ENCODE data around the gene RAG1.
"Not testable (repeated sequence)": the region's sequence is repeated elsewhere in the genome, so short reads cannot be mapped to it uniquely, and the experiment has no call there.

Gene RAG1

DNA sequence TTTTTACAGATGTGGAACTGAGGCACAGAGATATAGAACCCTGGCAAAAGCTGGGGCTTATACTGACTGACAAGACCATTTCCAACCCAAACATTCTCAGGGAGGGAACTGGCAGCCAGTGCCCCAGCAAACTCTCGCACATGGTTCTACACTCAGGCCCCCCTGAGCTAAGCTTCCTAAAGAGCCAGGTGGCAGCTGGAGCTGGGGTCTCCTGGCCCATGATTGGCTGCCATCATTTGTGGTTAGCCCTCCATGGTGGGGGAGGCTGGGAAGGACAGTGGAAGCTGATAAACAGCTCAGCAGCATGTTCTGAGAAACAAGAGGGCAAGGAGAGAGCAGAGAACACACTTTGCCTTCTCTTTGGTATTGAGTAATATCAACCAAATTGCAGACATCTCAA is at the start of gene RAG1:
RAG1 (plus strand) TSS at position 314 of the 400 bp plus-strand sequence. CDS start 5,298 bp downstream, outside the sequence.
- DNase-seq: no peak

DNA sequence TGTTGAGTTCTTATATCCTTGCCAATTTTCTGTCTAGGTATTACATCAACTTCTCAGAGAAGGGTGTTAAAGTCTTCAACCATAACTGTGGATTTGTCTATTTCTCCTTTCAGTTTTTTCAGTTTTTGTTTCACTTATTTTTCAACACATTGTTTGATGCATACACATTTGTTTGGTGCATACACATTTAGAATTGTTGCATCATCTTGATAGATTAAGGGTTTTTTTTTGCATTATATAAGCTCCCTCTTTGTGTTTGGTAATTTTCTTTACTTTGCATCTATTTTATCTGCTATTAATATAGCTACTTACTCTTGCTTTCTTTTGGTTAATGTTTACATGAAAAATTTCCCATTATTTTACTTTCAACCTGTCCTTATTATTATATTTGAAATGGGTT is 37.0 kb upstream of the RAG1 start:
- no peak for DNase-seq

DNA sequence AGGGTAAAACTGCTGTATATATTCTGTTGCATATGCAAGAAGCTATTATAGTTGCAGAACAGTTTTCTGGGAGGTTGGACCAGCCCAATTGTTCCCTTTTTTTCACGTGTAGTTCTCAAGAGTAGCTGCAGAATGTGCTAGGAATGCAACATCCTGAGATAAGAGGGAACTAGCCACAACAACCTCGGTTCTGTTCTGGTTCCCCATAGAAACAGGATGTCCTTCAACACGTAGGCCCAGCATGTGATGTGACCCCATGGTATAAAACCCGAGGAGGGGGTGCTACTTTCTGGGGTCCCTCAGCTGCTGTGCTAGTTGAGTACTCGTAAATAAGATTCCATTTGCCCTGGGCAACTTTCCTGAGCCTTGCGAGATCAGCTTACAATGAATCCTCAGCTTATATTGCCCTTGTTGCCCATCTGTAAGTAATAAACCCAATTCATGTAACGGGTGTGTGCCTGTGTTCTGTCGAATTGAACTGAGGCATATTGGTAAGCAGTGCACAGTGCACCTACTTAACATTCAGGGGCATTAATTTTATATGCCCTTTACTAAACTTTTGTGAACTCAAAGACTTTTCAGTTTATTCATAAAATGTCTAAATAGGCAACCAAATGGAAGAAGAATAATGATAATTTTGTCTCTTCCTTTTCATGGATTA is 34.7 kb upstream of the RAG1 start:
- no peak for DNase-seq

DNA sequence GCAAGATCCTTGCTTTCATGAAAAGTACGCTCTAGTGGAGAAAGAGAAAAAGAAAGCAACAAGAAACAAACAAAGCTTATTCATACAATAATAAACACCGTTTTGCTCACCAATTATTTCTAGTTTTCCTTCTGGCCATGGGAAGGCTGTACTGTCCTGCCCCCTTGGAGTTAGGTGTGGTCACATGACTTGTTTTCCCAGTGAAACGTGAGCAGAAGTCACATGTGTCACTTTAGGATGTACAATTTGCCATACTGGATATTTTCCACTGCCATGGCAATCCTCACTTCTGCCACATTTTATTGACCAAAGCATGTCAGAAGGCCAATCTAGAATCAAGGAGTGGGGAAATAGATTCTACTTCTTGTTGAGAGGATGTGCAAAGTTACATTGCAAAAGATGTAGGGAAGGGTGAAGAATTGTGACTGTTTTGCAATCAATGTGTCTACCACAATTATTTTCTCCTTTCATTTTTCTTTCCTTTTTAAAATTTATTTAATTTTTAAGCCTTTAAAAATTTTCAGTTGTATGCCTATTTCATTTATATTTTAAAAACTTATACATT is 33.4 kb upstream of the RAG1 start:
- no peak for DNase-seq

DNA sequence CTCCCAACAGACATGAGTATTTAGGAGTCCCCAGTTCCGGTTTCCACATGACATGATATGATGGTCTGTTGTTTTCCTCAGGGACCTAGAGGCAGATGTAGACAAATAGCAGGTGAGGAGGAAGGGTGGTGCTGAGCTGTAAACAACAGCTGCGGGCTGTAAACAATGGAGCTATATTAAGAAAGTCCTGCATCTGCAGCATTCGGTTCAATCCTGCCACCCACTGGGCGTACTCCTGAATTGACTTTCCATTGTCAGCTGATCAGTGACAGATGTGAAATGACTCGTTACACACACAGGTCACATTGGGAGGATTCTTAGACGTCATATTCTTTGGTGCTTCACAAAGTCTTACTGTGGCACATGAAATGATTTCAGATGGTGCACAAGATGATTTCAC is 26.8 kb upstream of the RAG1 start:
- peak in 1 of 2 donors; percentile 13 for DNase-seq

DNA sequence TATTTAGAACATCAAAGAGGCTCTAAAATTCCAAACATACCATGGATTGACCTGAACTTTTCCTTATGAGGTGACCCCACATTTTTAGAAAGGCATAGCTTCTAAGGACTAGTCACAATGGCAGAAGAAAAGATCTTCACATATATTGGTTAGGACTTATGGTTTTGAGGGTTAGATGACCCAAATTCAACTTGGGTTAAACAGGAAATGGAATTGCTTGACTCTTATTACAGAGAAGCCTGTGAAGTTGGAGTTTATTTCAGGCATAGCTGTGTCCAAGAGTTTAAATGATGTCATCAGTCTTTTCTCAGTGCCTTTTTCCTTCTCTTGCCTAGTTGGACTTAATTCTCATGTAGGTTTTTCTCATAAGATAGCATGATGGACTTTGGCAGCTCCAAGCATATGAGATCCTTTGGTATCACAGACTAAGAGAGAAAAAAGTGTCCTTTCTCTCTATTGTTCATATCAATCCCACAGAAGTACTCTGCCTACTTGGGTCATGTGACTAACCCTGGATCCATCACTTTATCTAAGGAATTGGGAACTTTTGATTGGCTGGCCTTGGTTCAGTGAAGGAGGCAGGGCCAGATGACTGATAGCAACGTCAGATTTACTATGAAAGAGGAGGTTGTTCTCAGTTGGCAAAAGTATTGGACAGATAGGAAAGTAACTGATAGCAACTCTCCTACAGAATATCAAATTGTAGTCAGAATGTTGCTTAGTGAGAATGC is 17.3 kb upstream of the RAG1 start:
- no peak for DNase-seq

DNA sequence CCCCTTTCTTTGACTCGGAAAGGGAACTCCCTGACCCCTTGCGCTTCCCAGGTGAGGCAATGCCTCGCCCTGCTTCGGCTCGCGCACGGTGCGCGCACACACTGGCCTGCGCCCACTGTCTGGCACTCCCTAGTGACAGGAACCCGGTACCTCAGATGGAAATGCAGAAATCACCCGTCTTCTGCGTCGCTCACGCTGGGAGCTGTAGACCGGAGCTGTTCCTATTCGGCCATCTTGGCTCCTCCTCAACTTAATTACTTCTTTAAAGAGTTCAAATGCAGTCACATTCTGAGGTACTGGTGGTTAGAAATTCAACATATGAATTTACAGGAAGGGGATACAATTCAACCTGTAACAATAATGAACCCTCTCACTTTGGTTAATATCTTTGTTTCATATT is 10.4 kb upstream of the RAG1 start:
- not testable (repeated sequence) for DNase-seq

DNA sequence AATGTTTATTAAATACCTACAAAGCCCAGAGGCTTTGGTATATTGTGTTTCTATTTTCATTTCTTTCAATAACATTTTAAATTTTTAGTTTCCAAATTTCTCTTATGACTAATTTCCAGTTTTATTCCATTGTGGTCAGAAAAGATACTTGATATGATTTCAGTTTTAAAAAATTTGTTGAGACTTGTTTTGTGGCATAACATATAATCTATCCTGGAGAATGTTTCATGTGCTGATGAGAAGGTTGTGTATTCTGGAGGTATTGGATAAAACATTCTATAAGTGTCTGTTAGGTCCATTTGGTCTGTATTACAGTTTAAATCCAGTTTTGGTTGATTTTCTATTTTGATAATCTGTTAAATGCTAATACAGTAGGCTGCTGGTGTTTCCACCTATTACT is 9.8 kb upstream of the RAG1 start:
- no peak for DNase-seq

DNA sequence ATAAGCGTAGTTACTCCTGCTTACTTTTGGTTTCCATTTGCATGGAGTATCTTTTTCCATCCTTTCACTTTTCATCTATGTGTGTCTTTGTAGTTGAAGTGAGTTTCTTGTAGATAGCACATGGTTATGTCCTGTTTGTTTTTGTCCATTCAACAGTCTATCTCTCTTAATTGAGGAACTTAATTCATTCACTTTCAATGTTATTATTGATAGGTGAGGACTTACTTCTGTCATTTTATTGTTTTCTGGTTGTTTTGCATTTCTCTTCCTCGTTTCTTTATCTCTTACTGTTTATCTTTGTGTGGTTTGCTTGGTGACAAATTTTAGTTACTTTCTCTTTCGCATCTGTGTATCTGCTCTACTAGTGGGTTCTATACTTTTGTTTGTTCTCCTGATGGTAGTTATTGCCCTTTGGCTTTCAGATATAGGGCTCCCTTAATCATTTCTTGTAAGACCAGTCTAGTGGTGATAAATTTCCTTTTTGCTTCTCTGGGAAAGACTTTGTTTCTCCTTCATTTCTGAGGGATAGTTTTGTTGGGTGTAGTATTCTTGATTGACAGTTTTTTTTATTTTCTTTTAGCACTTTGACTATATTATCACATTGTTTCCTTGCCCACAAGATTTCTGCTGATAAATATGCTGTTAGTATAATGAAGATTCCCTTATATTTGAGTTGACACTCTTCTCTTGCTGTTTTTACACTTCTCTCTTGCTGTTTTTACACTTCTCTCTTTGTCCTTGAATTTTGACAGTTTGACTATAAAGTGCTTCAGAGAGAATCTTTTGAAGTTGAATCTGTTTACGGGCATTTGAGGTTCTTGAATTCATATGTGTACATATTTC is 9.0 kb upstream of the RAG1 start:
- DNase-seq: no peak

DNA sequence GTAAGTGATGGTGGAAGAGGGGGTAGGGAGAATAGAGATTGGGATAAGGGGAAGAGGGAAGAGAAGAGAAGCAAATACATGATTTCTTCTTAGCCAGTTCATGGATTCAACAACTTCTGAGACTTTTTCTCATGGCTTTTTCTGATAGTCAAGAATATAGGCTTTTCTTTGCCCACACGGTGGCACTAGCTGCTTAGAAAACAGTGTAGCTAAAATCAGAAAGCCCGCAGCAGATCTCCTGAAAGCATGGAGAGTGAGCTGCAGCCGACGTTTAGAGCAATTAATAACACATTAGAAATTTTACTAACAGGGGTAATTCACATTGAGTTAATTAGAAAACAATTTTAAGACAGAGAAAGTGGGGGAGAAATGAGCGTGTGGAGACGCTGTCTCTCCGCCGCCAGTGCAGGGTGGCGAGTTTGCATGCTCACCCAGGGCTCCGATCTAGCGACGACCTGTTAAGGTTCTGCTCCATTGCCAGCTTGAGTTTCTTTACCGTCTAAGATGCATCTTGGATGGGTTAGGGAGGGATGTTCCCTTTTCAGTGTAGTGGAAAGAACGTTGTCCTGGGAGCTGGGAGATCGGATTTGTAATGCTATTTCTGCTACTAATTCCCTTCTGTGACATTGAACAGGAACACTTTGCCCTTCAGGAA is 3.3 kb upstream of the RAG1 start:
- DNase-seq: peak; percentile 37 to 38

DNA sequence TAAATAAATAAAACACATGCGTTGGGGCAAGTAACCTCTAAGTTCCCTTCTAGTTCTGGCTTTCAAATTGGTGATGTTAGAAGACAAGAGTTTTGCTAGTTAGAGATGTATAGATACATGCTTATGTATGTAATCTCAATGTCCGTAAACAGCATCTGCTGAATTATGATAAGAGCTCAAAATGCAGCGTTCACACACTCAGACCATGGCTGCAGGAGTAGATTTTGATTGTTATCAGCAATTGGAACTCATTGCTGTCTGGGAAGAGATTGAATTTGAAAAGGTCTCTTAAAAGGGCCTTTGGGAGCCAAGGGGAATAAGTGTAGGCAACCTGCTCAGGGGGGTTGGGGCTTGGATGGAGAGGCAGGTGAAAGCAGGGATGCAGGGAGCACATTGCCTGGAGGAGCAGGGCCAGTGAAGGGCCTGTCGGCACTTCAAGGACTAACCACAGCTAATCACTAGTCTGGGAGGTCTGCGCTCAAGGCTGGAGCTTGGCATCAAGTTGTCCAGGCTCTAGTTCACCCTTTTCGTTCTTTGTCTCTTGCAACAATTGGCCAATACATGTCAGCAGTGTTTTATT is 2.7 kb upstream of the RAG1 start:
- no peak for DNase-seq

DNA sequence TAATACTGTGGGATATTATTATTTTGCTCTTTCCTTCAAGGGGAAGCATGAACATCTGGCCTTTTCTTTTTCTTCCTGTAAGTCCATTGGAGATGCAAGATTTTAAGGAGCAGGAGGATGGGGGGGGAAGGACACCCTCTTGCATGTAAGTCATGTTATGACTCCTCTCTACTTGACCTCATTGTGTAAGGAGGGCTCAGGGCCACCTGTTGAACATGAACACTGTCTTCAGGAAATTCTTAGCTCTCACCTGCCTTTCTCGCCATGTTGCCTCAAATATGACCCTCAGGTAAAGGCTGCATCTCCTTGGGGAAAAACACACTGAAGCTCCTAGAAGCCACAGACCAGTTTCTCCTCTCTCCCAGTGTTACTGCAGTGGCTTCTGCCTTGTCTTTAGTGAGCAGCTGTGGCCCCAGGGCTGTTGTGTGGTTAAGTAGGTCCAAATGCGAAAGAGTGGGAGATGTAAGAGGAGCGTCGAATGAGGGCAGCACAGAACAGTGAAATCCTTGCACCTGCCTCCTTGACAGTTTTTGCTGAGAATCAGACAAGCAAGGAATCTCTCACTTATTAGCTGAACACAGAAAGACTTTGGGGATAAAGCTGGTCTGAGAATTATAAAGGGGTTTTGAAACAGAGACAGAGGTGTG is 1.3 kb upstream of the RAG1 start:
- DNase-seq: no peak

DNA sequence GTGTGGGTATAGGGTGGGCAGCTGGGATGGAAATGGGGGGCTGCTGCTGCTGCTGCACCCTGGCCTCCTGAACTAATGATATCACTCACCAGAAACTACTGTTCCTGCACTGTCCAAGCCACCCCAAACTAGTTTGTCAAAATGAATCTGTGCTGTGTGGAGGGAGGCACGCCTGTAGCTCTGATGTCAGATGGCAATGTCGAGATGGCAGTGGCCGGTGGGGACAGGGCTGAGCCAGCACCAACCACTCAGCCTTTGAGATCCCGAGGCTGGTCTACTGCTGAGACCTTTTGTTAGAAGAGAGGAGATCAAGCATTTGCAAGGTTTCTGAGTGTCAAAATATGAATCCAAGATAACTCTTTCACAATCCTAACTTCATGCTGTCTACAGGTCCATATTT is 1.3 kb downstream of the RAG1 start:
- DNase-seq: no peak

DNA sequence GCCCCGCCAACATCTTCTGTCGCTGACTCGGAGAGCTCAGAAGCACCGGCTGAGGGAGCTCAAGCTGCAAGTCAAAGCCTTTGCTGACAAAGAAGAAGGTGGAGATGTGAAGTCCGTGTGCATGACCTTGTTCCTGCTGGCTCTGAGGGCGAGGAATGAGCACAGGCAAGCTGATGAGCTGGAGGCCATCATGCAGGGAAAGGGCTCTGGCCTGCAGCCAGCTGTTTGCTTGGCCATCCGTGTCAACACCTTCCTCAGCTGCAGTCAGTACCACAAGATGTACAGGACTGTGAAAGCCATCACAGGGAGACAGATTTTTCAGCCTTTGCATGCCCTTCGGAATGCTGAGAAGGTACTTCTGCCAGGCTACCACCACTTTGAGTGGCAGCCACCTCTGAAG is 6.7 kb downstream of the RAG1 start:
- no peak for DNase-seq

DNA sequence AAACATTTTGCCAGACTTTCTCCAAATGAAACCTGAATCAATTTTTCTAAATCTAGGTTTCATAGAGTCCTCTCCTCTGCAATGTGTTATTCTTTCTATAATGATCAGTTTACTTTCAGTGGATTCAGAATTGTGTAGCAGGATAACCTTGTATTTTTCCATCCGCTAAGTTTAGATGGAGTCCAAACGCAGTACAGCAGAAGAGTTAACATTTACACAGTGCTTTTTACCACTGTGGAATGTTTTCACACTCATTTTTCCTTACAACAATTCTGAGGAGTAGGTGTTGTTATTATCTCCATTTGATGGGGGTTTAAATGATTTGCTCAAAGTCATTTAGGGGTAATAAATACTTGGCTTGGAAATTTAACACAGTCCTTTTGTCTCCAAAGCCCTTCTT is 9.6 kb downstream of the RAG1 start:
- DNase-seq: no peak

DNA sequence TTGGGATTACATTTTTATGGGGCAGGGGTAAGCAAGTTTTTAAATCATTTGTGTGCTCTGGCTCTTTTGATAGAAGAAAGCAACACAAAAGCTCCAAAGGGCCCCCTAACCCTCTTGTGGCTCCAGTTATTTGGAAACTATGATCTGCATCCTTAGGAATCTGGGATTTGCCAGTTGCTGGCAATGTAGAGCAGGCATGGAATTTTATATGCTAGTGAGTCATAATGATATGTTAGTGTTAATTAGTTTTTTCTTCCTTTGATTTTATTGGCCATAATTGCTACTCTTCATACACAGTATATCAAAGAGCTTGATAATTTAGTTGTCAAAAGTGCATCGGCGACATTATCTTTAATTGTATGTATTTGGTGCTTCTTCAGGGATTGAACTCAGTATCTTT is 10.1 kb downstream of the RAG1 start:
- DNase-seq: no peak

DNA sequence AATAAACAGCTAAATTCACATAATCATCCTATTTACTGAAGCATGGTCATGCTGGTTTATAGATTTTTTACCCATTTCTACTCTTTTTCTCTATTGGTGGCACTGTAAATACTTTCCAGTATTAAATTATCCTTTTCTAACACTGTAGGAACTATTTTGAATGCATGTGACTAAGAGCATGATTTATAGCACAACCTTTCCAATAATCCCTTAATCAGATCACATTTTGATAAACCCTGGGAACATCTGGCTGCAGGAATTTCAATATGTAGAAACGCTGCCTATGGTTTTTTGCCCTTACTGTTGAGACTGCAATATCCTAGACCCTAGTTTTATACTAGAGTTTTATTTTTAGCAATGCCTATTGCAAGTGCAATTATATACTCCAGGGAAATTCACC is 10.7 kb downstream of the RAG1 start:
- no peak for DNase-seq

DNA sequence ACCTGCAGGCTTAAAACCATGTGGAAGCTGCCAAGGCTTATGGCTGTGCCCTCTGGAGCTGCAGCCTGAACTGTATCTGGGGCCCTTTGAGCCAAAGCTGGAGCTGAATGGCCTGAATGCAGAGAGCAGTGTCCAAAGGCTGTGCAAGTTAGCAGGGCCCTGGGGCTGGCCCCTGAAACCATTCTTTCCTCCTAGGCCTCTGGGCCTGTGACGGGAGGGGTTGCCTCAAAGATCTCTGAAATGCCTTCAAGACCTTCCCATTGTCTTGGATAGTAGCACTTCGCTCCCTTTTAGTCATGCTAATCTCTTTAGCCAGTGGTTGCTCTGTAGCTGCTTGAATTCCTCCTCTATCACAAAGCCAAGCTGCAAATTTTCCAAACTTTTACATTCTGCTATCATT is 13.7 kb downstream of the RAG1 start:
- no peak for DNase-seq

DNA sequence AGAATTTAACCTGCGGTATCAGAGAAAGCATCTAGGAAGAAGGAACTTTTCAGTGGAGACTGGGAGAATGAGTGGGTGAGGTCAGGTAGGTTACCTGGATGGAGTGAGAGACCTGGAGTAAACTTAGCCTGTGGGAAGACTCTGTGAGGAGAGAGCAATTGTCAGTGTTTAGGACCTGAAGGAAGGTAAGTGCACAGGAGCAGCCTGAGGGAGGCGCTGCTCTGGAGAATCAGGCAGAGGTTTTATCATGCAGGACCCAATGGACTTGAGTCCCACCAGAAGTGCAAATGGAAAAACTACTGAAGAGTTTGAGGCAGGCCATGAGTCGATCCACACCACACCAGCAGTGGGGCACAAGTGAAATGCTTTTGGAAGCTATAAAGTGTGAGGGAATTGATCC is 15.9 kb downstream of the RAG1 start:
- no peak for DNase-seq

DNA sequence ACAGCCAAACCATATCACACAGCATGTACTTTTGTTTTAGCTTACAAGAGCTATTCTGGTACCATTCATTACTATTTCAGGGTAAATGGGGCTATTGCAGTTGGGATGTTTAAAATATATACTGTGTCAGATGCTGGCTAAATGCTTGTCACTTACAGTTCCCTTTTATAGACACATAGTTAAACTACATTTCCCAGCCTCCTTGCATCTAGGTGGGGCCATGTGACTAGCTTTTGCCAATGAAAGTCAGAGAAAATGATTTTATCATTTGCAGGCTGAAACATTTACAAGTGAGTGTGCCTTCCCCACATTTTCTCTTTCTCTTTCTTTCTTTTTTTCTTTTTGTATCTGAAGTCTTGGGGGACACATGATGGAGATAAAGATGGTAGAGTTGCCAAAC is 18.7 kb downstream of the RAG1 start:
- no peak for DNase-seq

DNA sequence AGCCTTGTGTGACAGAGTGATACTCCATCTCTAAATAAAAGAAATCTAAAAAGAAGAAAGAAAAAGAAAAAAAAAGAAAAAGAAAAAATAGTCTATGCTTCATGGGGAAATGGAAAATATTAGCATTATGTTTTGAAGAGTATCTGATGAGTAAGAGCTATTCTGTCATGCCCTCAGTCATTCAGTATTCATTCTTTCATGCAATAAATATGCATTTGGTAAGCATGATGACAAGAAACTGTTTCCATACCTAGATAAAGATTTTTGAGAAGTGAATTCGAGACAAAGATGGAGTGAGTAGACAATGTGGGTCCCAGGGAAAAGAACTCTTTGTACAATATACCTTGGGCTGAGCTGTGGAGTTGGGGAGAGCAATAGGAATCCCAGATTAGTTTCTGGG is 20.3 kb downstream of the RAG1 start:
- no peak for DNase-seq

DNA sequence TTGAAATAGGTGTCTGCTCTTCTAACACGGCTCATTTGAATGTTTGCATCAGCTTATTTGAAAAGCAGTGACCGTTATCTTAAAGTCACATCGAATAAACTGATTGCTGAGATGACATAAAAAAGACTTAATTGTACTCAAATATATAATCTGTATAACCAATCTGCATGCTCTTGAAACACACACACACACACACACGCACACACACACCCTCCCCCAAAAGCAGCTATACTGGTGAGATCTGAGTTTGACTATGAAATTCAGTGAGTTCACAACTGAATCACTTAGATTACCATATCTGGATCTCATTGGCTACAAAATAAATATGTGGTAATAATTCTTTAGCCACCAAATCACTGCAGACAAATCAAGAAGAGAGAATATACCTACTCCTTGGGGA is 22.7 kb downstream of the RAG1 start:
- no peak for DNase-seq

Data from stimulated activated CD4-positive, alpha-beta T cell treated with anti-CD3 and anti-CD28 coated beads, Interleukin-2, amount 100 ng/mL, for 24 hours (primary cell).